Fibroblast of the aortic adventitia (primary cell): ENCODE measurements around the gene KCNH6. TPM values are rescaled to one million over a fixed set of nuclear protein-coding genes. Genes with fewer than 3 reads are reported as not detected.

Source experiments
- DNase-seq: peaks from one replicate; pipeline ENCODE4 v3.0.0-alpha.2; 2010; ENCODE audit warnings: low read depth
- H3K4me3 ChIP-seq: 2 replicates; pipeline ENCODE4 v1.5.1; 2011; ENCODE audit warnings: low read depth, mild to moderate bottlenecking, control low read depth, low read length, moderate library complexity
- CTCF ChIP-seq: IDR thresholded peaks from 2 replicates; pipeline ENCODE4 v1.5.1; 2011; ENCODE audit warnings: mild to moderate bottlenecking, low read length, control low read depth, inconsistent platforms; ENCODE audit not compliant: insufficient read depth
- total RNA-seq: library from RNA; depleted of rRNA; stranded (reverse); fragments of >200 nt; gene quantifications from 2 replicates; pipeline ENCODE4 v1.2.3, GENCODE V29; 2012; ENCODE audit warnings: low replicate concordance

The KCNH6 gene
- total RNA-seq, 1 donor: not detected

DNA sequence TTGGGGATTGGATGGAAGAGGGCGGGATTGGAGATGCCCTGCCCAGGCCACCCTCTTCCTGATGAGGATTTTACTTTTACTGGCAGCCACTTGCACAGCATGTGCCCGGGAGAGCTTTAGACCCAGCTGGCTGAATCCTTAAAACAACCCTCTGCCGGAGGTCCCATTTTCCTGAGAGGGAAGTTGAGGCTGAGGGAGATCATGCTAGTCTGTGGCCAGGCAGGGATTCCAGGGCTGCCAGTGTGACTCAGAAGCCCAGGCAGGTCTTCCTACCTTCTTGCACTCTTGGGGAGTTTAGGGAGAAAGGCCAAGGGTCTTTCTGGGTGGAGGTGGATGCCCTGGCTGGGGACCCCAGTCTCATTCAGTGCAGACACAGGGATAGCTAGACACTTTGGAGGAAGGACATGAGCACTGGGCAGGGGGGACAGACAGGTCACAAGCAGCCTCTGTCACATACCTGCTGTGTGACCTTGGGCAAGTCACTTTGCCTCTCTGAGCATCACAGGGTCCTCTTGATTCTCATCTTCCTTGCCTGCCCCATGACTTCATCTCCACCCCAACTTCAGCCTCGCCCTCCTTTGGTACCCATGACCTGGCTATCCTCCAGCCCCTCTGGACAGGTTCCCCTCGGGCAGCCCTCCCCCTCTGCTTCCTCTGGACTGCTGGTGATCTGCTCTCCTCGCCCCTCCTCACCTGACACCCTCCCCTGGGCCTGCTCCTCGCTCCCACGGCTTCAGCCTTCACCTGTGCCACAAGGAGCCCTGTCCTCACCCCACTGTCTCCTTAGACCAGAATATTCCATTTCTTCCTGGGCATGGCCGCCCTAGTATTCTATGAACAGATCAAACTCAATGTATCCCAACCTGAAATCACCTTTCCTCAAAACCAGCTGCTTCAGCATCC lies 15.8 kb downstream of the KCNH6 start:
- DNase-seq: no peak
- no peak for TF ChIP-seq CTCF
- no peak overlapping the region for H3K4me3 ChIP-seq

DNA sequence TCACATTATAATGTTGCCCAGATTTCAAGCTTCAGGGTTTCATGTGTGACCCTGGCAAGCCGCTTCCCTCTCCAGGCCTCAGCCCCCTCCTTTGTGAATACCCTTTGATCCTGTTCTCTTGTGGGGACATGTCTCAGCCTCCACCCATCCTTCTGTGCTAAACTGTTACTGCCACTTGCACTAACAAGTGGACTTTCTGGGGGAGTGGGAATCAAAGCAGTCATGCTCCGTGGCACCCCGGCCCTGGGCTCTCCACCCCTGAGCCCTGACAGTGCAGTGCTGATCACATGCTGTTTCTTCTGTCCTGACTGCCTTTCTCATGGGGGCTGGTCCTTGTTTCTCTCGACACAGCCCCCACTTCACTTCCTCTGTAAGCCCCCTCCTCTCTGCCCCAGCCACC lies 17.4 kb downstream of the KCNH6 start:
- H3K4me3 ChIP-seq: no peak overlapping the region
- no peak for DNase-seq
- no peak for TF ChIP-seq CTCF

GRCh38 chr17:63542218-63542545 lies 19.0 kb downstream of the KCNH6 start:
- no peak for TF ChIP-seq CTCF
- no peak for DNase-seq
- H3K4me3 ChIP-seq: no peak overlapping the region

DNA sequence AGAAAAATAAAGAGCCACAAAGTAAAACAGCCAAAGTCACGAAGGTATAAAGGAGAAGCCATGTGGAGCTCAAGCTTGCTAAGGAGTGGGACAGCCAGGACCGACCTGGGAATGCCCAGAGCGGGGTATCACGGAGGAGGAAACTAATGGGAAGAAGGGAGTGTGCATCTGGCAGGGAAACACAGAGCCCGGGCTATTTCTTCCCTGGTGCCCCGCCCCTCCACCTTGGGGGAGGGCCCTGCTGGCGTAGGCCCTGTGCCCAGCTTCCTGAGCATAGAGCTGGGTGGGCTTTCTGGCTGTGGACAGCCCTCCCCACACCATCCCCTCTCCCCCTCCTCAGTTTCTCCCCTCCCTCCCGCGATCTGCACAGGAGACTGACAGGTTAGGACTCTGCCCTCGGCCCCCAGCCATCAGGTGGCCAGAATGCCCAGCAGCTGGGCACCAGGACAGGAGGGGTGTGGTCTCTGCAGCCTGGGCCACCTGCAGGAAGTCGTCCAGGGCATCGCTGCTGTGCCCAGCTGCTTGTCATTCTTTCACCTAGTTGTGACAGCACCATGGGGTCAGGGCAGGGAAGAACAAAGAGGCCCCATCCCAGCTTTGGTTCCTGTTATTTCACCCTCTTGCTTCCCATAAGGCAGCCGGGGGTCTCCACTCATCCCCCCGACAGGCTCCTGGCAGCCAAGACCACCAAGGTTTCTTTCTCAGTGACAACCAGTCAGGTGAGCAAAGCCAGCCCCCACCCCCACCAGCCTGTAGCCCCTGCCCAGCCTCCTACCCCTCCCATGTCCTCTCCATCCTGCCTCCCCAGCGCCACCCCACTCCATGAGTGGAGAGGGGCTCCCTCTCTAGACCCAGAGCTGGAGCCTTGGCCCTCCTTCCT lies 20.0 kb downstream of the KCNH6 start:
- DNase-seq: no peak
- no peak for TF ChIP-seq CTCF
- no peak overlapping the region for H3K4me3 ChIP-seq

- no peak for TF ChIP-seq CTCF
- DNase-seq: no peak
- no peak overlapping the region for H3K4me3 ChIP-seq
These were observed 20.8 kb downstream of the KCNH6 start for GRCh38 chr17:63543822-63544420.

- no peak overlapping the region for H3K4me3 ChIP-seq
- DNase-seq: no peak
- no peak for TF ChIP-seq CTCF
These were observed 21.5 kb downstream of the KCNH6 start for GRCh38 chr17:63544467-63545301.
